Measurements from ENCODE around the gene MRPL17. TPM values are rescaled to one million over a fixed set of nuclear protein-coding genes. Genes with fewer than 3 reads are reported as not detected.

The MRPL17 gene
- polyA plus RNA-seq, 1 donor (not counting 4 experiments of a cell fraction or from before 2014, with no cell fraction given), result 96.3 TPM

- Histone ChIP-seq H4K20me1 (ENCODE audit: control insufficient read depth, extremely low read depth, insufficient read depth, low read length) (no peaks in the 10 kb centered on the region), H3K9me1 (ENCODE audit: control insufficient read depth, extremely low read depth, insufficient read depth, low read length) (no peaks in the 10 kb centered on the region), H3K4me2 (ENCODE audit: control insufficient read depth, extremely low read depth, insufficient read depth, low read depth, low read length) (no peak overlapping the region), H3K4me3 (ENCODE audit: control insufficient read depth in 2 of 3, extremely low read depth in 1 of 3, insufficient read depth in 2 of 3, low read depth in 1 of 3, low read length in 3 of 3) (no peak overlapping the region), H3K4me1 (ENCODE audit: control insufficient read depth, extremely low read depth, insufficient read depth, low read length) (no peaks in the 10 kb centered on the region), H3K36me3 (ENCODE audit: control insufficient read depth in 2 of 2, extremely low read depth in 1 of 2, insufficient read depth in 2 of 2, low read length in 2 of 2) (no peaks in the 10 kb centered on the region), H3K9me3 (ENCODE audit: control insufficient read depth, low read depth, low read length) (no peaks in the 10 kb centered on the region), H3K9ac (ENCODE audit: control insufficient read depth, extremely low read depth, insufficient read depth, low read length) (no peak overlapping the region), H2AFZ (ENCODE audit: control insufficient read depth, low read length) (no peak overlapping the region), H3K27ac (ENCODE audit: control insufficient read depth, insufficient read depth, low read length) (no peak overlapping the region), H3K27me3 (ENCODE audit: control insufficient read depth, extremely low read depth, insufficient read depth, low read length) (peaks cover 4% of the 10 kb centered on the region), H3K79me2 (ENCODE audit: control insufficient read depth, insufficient read depth, low read length) (no peaks in the 10 kb centered on the region)
- no peak for TF ChIP-seq CTCF (optimal IDR thresholded peaks at IDR 0.05 in 1 of 3, IDR thresholded peaks at IDR 0.05 in 1 of 3, conservative IDR thresholded peaks at IDR 0.05 in 1 of 3; ENCODE audit: extremely low read depth in 1 of 3, insufficient read depth in 2 of 3, low read length in 3 of 3)
- FAIRE-seq (no peak), DNase-seq (ENCODE audit: low read depth, low spot score) (no peak)
- dilution Hi-C loops (cut with MboI; ENCODE audit: extremely low pct_ligation_motif_present, low sequenced_read_pairs), result no loop called here
Observed at GRCh38 chr11:6663794-6664469, 19.2 kb downstream of the MRPL17 start.

GRCh38 chr11:6660712-6661111 is 22.4 kb downstream of the MRPL17 start:
- Histone ChIP-seq H3K27ac (ENCODE audit: control insufficient read depth, insufficient read depth, low read length) (no peak overlapping the region), H3K4me1 (ENCODE audit: control insufficient read depth, extremely low read depth, insufficient read depth, low read length) (no peaks in the 10 kb centered on the region), H3K9me3 (ENCODE audit: control insufficient read depth, low read depth, low read length) (no peaks in the 10 kb centered on the region), H3K4me2 (ENCODE audit: control insufficient read depth, extremely low read depth, insufficient read depth, low read depth, low read length) (no peak overlapping the region), H4K20me1 (ENCODE audit: control insufficient read depth, extremely low read depth, insufficient read depth, low read length) (no peaks in the 10 kb centered on the region), H3K9me1 (ENCODE audit: control insufficient read depth, extremely low read depth, insufficient read depth, low read length) (no peaks in the 10 kb centered on the region), H3K36me3 (ENCODE audit: control insufficient read depth in 2 of 2, extremely low read depth in 1 of 2, insufficient read depth in 2 of 2, low read length in 2 of 2) (no peaks in the 10 kb centered on the region), H3K4me3 (ENCODE audit: control insufficient read depth in 2 of 3, extremely low read depth in 1 of 3, insufficient read depth in 2 of 3, low read depth in 1 of 3, low read length in 3 of 3) (no peak overlapping the region), H2AFZ (ENCODE audit: control insufficient read depth, low read length) (no peak overlapping the region), H3K9ac (ENCODE audit: control insufficient read depth, extremely low read depth, insufficient read depth, low read length) (no peak overlapping the region), H3K79me2 (ENCODE audit: control insufficient read depth, insufficient read depth, low read length) (no peaks in the 10 kb centered on the region), H3K27me3 (ENCODE audit: control insufficient read depth, extremely low read depth, insufficient read depth, low read length) (peaks cover 25% of the 10 kb centered on the region)
- TF ChIP-seq EZH2 (IDR thresholded peaks at IDR 0.05; ENCODE audit: low read length), result no peak
- DNase-seq (ENCODE audit: low read depth, low spot score) (no peak), FAIRE-seq (no peak)
- dilution Hi-C loops (cut with MboI; ENCODE audit: extremely low pct_ligation_motif_present, low sequenced_read_pairs), result no loop called here

- Histone ChIP-seq H3K4me1 (ENCODE audit: control insufficient read depth, extremely low read depth, insufficient read depth, low read length) (no peaks in the 10 kb centered on the region), H3K9me3 (ENCODE audit: control insufficient read depth, low read depth, low read length) (no peaks in the 10 kb centered on the region), H3K27me3 (ENCODE audit: control insufficient read depth, extremely low read depth, insufficient read depth, low read length) (peaks cover 39% of the 10 kb centered on the region), H3K4me2 (ENCODE audit: control insufficient read depth, extremely low read depth, insufficient read depth, low read depth, low read length) (no peak overlapping the region), H3K9ac (ENCODE audit: control insufficient read depth, extremely low read depth, insufficient read depth, low read length) (no peak overlapping the region), H2AFZ (ENCODE audit: control insufficient read depth, low read length) (no peak overlapping the region), H3K4me3 (ENCODE audit: control insufficient read depth in 2 of 3, extremely low read depth in 1 of 3, insufficient read depth in 2 of 3, low read depth in 1 of 3, low read length in 3 of 3) (no peak overlapping the region), H3K79me2 (ENCODE audit: control insufficient read depth, insufficient read depth, low read length) (no peaks in the 10 kb centered on the region), H3K9me1 (ENCODE audit: control insufficient read depth, extremely low read depth, insufficient read depth, low read length) (no peaks in the 10 kb centered on the region), H4K20me1 (ENCODE audit: control insufficient read depth, extremely low read depth, insufficient read depth, low read length) (no peaks in the 10 kb centered on the region), H3K27ac (ENCODE audit: control insufficient read depth, insufficient read depth, low read length) (no peak overlapping the region), H3K36me3 (ENCODE audit: control insufficient read depth in 2 of 2, extremely low read depth in 1 of 2, insufficient read depth in 2 of 2, low read length in 2 of 2) (no peaks in the 10 kb centered on the region)
- dilution Hi-C loops (cut with MboI; ENCODE audit: extremely low pct_ligation_motif_present, low sequenced_read_pairs), result no loop called here
- DNase-seq (ENCODE audit: low read depth, low spot score), result no peak
- FAIRE-seq, result no peak
- peak; percentile 51 for TF ChIP-seq EZH2 (IDR thresholded peaks at IDR 0.05; ENCODE audit: low read length)
- TF ChIP-seq CTCF (optimal IDR thresholded peaks at IDR 0.05 in 1 of 3, IDR thresholded peaks at IDR 0.05 in 1 of 3, conservative IDR thresholded peaks at IDR 0.05 in 1 of 3; ENCODE audit: extremely low read depth in 1 of 3, insufficient read depth in 2 of 3, low read length in 3 of 3), result no peak
Observed at GRCh38 chr11:6658647-6659046, 24.5 kb downstream of the MRPL17 start.

Data from keratinocyte (primary cell).